ENCODE data around the gene DUSP11. TPM values are rescaled to one million over a fixed set of nuclear protein-coding genes. Genes with fewer than 3 reads are reported as not detected.

Gene DUSP11
- total and polyA plus RNA-seq, 9 of the 15 experiments (the other 6 are each of a cell fraction or from before 2014, with no cell fraction given), result 20.7 to 79.8 (median 29.3) TPM

DNA sequence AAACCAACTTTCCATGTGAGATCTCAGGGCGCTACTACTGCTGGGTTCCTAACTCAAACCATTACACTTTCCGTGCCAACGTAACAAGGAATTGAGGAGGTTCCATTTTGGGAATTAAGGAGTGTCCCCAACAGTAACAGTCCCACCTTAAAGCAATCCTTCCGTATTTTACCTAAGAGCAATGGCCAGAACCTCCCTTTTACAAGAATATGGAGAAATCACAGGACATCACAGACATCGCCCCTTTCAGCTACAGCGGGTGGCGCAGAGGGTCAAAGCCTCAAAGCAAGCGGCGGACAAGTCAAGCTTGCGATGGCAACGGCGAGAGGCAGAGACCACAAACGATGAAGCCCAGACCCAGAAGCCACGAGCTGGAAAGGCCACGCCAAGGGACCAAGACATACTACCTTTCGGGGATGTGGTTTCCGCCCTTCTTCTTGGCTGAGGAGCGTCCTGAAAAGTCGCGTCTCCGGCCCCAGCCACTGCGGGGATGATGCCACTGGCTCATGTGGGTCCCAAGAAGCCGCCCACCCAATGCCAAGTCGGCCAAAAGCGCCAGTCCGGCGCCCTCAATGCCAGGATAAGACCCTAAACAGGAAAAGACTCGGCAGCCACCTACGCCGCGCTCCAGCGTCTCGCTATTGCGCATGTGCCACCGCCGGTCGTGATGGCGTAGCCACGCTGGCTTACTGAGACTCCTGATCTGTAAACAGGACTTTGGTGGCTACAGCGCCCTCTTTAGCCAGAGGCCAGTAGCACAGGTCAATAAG is at the start of gene DUSP11 (continued):
- TF ChIP-seq, protein P1, sequence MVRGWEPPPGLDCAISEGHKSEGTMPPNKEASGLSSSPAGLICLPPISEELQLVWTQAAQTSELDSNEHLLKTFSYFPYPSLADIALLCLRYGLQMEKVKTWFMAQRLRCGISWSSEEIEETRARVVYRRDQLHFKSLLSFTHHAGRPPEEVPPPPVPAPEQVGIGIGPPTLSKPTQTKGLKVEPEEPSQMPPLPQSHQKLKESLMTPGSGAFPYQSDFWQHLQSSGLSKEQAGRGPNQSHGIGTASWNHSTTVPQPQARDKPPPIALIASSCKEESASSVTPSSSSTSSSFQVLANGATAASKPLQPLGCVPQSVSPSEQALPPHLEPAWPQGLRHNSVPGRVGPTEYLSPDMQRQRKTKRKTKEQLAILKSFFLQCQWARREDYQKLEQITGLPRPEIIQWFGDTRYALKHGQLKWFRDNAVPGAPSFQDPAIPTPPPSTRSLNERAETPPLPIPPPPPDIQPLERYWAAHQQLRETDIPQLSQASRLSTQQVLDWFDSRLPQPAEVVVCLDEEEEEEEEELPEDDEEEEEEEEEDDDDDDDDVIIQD (CRISPR knock-in tag; IDR thresholded peaks at IDR 0.05), result no peak
- peak; percentile 68 for TF ChIP-seq CXXC5 (CRISPR knock-in tag; IDR thresholded peaks at IDR 0.05)
- TF ChIP-seq ARID1B (IDR thresholded peaks at IDR 0.05), result no peak
- no peak for TF ChIP-seq MYNN (IDR thresholded peaks at IDR 0.05)
- TF ChIP-seq MYNN (CRISPR knock-in tag; IDR thresholded peaks at IDR 0.05), result no peak
- TF ChIP-seq HDAC1 (IDR thresholded peaks at IDR 0.05), result peak in 1 of 2 experiments; percentile 65; a peak in 2 of 4 replicates
- TF ChIP-seq, protein P2, sequence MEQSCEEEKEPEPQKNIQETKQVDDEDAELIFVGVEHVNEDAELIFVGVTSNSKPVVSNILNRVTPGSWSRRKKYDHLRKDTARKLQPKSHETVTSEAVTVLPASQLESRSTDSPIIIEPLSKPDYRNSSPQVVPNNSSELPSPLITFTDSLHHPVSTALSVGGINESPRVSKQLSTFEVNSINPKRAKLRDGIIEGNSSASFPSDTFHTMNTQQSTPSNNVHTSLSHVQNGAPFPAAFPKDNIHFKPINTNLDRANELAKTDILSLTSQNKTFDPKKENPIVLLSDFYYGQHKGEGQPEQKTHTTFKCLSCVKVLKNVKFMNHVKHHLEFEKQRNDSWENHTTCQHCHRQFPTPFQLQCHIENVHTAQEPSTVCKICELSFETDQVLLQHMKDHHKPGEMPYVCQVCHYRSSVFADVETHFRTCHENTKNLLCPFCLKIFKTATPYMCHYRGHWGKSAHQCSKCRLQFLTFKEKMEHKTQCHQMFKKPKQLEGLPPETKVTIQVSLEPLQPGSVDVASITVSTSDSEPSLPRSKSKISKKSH (CRISPR knock-in tag; IDR thresholded peaks at IDR 0.05), result no peak
- TF ChIP-seq TGIF2 (CRISPR knock-in tag; IDR thresholded peaks at IDR 0.05), result no peak
- no peak for TF ChIP-seq MAFG (tag; conservative IDR thresholded peaks at IDR 0.05)
- TF ChIP-seq POLR2A (conservative IDR thresholded peaks at IDR 0.05), result peak; percentile 91
- TF ChIP-seq, protein P3, sequence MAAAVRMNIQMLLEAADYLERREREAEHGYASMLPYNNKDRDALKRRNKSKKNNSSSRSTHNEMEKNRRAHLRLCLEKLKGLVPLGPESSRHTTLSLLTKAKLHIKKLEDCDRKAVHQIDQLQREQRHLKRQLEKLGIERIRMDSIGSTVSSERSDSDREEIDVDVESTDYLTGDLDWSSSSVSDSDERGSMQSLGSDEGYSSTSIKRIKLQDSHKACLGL (CRISPR knock-in tag; IDR thresholded peaks at IDR 0.05; ENCODE audit: borderline replicate concordance, poor library complexity, severe bottlenecking), result no peak
- TF ChIP-seq THRAP3 (IDR thresholded peaks at IDR 0.05; ENCODE audit: borderline replicate concordance), result no peak
- TF ChIP-seq, protein P4, sequence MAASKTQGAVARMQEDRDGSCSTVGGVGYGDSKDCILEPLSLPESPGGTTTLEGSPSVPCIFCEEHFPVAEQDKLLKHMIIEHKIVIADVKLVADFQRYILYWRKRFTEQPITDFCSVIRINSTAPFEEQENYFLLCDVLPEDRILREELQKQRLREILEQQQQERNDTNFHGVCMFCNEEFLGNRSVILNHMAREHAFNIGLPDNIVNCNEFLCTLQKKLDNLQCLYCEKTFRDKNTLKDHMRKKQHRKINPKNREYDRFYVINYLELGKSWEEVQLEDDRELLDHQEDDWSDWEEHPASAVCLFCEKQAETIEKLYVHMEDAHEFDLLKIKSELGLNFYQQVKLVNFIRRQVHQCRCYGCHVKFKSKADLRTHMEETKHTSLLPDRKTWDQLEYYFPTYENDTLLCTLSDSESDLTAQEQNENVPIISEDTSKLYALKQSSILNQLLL (CRISPR knock-in tag; IDR thresholded peaks at IDR 0.05; ENCODE audit: borderline replicate concordance), result no peak
- TF ChIP-seq MAZ (CRISPR knock-in tag; conservative IDR thresholded peaks at IDR 0.05 in 1 of 2, IDR thresholded peaks at IDR 0.05 in 1 of 2), result peak; percentile 20 to 44; a peak in 1 of 4 replicates
- no peak for TF ChIP-seq EWSR1 (IDR thresholded peaks at IDR 0.05; ENCODE audit: borderline replicate concordance, low read depth, partially characterized antibody)
- no peak for TF ChIP-seq NUFIP1 (IDR thresholded peaks at IDR 0.05; ENCODE audit: partially characterized antibody)
